ENCODE results near the gene STK24.
"Not testable (repeated sequence)": the region's sequence is repeated elsewhere in the genome, so short reads cannot be mapped to it uniquely, and the experiment has no call there.

Gene STK24

GRCh38 chr13:98576963-98577835, at the start of gene STK24:
Gene STK24 (minus strand): TSS chr13:98577107. CDS start chr13:98576786, 321 bp downstream.
- peak in 43 of 58 donors; percentile 19 to 70 (median 52) for DNase-seq

GRCh38 chr13:98626298-98626935, 49.5 kb upstream of the STK24 start:
- DNase-seq = no peak

DNA sequence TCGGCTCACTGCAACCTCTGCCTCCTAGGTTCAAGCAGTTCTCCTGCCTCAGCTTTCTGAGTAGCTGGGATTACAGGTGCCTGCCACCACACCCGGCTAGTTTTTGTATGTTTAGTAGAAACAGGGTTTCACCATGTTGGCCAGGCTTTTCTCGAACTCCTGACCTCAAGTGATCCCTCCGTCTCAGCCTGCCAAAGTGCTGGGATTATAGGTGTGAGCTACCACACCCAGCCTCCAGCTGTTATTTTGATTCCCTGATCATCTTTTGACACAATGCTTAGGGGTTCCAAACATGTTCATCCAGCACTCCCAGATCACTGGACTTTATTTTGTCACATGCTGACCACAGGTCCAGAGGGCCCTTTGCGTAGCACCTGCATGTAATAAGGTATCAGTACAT, 47.7 kb upstream of the STK24 start:
- not testable (repeated sequence) for DNase-seq

DNA sequence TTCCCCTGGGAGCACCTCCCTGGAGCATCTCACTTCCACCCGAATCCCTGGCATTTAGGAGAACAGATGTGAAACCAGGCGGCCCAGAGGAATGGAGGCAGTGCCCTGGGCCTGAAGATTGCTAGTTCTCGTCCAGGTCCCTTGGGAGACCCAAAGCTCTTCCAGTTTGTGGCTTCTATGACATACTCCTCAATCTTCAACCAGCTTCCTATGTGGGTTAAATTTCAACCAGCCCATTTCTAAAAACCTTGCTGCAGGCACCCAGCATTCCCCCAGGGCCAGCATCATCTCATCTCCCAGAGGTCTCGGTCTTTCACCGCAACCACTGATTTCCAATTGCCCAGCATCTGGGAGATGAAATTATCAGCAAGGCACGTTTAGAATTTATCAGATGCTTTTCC, 46.0 kb upstream of the STK24 start:
- DNase-seq = no peak

DNA sequence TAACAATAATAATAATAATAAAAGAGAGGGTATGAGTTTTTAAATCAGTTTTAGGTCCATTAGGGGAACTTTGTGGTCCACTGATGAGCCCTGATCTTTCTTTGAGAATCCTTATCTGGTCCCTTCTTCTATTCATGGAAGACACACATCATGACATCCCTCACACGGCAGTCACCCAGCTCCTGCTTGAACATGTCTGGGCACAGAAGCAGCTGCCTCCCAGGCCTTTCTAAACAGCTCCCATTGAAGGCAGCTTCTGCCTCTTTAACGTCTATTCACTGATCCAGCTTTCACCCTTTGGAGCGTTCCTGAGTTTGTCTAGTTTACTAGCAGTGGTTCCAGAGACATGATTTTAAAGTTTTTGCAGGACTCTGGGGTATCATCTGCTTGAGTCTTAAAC, 42.6 kb upstream of the STK24 start:
- DNase-seq = no peak

DNA sequence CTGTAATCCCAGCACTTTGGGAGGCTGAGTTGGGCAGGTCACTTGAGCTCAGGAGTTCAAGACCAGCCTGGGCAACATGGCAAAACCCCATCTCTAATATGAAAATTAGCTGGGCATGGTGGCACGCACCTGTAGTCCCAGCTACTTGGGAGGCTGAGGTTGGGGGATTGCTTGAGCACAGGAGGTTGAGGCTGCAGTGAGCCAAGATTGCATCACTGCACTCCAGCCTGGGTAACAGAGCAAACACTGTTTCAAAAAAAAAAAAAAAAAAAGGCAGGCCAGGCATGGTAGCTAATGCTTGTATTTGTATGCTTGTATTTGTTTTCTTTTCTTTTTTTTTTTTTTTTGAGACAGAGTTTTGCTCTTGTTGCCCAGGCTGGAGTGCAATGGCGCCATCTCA, 38.7 kb upstream of the STK24 start:
- DNase-seq = not testable (repeated sequence)

DNA sequence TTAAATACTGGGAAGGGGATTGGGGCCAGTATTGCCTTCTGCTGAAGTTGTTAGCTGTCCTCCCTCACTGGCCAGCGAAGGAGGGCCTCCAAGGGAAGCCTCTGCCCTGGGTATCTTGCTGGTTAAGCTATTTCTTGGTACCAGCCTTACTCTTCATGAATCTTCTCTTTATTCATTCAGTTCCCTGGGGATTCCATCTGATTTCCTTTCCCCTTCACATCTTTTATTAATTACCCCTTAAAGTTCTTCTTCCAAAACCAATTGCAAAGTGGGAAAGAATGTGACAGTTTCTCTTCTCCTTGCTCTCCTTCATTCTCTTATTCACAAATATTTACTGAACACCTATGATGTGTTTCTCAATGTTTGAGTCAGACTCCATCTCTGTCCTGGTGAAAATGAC, 36.7 kb upstream of the STK24 start:
- DNase-seq = no peak

- DNase-seq = no peak
These were observed 32.8 kb upstream of the STK24 start for GRCh38 chr13:98609756-98610155.

DNA sequence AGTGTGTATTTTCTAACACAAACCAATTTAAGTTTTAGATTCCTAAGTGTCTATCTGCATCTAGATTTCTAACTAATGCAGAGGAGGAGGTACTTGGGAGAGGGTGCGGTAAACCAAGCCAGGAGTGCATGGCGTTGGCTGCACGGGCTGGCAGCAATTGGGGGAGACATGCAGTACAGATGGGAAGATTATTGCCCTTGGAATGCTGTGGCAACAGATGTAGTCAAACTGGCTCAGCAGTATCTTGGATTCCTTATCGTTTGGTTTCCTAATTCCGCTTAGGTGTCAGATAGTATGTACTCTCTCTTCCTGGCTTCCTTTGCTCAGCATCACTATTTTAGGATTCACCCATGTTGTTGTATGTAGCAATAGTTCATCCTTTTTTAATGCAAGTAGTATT, 29.4 kb upstream of the STK24 start:
- no peak for DNase-seq

GRCh38 chr13:98599502-98600328, 22.8 kb upstream of the STK24 start:
- no peak for DNase-seq

- DNase-seq = no peak
These were observed 21.1 kb upstream of the STK24 start for GRCh38 chr13:98598043-98598442.

- DNase-seq = no peak
These were observed 18.2 kb upstream of the STK24 start for GRCh38 chr13:98595134-98595533.

DNA sequence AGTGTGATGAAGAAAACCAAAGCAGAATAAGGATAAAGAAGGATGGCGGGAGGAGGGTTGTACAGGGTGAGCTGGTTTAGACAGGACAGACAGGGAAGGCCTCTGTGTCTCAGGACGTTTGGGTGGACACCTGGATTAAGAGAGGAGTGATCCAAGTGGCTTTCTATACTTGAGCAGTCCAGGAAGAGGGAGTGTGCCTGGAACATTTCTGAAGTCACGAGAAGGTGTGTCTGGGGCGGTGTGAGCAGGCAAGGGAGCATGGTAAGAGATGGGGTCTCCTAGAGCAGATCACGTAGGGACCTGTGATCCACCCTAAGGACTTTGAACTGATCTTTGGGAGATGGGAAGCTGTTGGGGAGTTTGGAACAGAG, 15.4 kb upstream of the STK24 start:
- DNase-seq = no peak

DNA sequence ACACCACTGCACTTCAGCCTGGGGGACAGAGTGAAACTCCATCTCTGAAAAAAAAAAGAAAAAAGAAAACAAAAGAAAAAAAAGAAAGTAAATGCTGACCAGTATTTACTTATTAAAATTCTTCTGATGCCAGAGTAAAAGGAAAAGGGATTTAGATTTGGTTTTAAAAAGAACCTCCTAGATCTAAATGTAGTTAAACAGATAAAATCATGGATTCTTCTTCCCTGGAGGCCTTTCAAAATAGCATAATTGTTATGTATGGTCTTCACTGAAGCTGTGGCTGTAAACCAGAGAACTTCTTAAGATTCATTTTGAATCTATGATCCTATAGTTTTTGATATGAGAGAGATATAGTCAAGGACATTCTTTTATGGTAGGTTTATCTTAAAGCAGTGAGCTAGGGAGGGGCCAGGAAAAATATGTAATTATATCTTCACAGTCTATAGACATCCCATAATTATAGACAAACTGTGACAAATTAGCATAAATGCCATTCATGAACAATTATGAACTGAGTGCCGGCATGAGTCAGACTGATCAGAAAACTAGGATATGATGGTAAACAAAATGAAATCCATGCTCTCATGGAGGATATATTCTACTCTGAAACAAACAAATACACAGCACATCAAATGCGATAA, 14.9 kb upstream of the STK24 start:
- no peak for DNase-seq

DNA sequence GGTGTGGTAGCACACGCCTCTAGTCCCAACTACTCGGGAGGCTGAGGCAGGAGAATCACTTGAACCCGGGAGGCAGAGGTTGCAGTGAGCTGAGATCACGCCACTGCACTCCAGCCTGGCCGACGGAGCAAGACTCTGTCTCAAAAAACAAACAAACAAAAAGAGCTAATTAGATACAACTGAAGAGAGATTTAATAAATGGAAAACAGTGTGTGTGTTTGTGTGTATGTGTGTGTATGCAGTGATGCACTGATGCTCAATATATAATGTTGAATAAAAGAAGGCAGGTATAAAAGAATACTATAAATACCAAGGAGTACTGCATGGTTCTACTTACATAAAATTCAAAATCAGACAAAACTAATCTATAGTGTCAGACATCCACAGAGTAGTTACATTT, 13.6 kb upstream of the STK24 start:
- DNase-seq = not testable (repeated sequence)

- DNase-seq = not testable (repeated sequence)
These were observed 12.6 kb upstream of the STK24 start for GRCh38 chr13:98589516-98589915.

DNA sequence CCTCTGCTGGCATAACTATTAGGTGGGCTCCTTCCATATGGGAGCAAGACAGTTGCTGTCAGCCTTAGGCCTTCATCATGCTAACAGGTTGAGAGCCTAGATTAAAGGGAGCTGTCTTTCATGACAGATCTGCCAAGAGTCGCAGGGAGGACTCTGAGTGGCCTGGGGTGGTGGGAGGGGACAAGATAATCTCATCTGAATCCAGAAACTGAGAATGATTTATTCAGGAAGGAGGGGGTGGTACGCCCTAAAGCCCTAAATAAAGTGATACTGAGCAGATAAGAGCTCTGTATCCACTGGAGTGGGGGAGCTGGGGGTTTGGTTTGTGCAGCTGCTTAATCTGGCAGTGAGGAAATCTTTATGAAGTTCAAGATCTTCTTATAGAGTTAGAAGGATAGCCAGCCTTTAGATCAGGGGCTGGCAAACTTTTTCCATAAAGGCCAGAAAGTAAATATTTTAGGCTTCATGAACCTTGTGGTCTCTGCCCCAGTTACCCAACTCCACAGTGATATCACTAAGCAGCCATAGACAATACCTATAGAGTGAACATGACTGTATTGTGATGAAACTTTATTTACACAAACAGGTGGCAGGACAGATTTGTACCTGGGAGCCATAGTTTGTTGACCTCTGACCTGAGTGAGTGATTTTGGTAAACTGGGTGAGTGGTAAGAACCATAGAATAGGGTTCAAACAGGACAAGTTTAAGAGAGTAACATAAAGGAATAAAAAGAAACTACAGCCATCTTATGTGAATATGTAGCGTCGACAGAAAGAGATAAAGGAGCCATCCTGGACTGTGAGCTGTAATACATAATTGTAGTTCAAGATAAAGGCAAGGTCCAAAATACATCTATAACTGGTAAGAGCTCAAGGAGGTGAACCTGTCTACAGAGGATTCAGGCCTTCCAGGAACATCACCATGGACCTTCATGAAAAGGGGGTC, 9.8 kb upstream of the STK24 start:
- no peak for DNase-seq

GRCh38 chr13:98585946-98586345, 9.0 kb upstream of the STK24 start:
- no peak for DNase-seq

DNA sequence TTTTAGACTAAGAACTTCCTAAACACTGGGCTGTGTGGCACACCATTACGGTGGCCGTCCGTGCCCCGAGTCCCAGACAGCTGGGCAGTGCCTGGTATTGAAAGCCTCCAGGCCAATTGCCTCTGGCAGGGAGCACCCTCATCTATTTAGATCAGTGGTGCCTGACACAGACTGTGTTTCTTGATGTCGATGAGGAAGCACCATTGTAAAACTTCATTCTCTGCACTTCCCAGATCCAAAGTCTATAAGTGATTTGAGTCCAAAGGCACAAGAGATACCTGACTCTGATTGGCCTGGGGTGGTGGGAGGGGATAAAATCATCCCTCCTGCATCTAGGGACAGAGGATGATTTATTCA, 8.5 kb upstream of the STK24 start:
- no peak for DNase-seq

DNA sequence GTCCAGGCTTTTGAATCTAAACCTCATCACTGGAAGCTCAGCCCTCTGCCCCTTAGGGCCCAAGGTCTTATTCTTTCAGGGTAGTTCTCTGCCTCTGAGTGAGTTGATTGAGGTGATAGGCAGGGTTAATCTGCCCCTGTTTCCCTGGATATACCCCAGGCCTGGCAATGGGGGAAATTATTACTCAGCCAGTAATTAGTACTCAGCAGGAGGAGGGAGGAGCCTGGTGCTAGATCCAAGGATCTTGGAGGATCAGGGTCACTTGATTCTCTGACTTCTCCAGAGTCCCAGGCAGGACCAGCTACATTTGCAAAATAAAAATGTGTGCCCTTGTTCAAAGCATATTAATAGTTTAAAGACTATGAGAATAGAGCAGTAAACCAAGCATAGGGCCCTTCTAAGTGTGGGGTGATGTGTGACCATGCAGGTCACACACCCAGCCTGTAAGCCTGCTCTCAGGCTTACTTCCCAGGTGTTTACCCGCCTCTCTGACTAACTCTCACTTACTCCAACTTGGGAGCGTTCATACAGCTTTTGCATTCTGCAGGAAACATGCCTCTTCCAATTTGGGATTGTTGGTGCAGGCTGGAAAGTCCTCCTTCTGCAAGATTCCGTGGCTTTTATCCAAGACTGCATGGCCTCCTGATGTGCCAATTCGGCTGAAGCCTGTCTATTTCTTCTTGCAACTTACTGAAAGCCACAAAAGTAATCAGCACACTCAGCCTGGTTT, 7.9 kb upstream of the STK24 start:
- DNase-seq = no peak

Data from anterior cingulate cortex (tissue), 58 donors.